GM12801 (cell line): ENCODE data around the gene PLA2G4E.

Experiments
- TF ChIP-seq, protein P1 (sequence below): IDR thresholded peaks from one replicate; pipeline ENCODE4 v1.5.1; 2011; ENCODE audit warnings: control low read depth; ENCODE audit not compliant: insufficient read length; ENCODE audit errors: extremely low read depth

Gene PLA2G4E

DNA sequence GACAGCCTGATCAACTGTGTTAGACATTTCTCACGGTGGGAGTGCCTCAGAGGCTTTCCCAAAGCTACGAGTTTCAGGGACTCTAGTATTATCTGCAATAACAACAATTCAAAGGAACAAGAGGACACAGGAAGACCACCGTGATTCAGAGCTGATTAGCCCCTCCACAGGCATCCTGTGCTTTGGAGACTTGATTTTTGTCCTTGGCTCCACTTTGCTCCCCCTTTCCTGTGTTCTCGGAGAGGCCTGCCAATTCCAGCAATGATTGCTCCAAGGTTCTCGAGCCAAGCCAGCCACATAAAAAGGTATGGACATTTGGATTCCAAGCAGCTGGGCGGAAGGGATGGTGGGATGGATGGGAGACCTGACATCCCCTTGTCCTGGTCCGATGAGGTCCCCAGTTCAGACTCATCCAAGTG, 62.8 kb downstream of the PLA2G4E start:
- TF ChIP-seq, protein P1, sequence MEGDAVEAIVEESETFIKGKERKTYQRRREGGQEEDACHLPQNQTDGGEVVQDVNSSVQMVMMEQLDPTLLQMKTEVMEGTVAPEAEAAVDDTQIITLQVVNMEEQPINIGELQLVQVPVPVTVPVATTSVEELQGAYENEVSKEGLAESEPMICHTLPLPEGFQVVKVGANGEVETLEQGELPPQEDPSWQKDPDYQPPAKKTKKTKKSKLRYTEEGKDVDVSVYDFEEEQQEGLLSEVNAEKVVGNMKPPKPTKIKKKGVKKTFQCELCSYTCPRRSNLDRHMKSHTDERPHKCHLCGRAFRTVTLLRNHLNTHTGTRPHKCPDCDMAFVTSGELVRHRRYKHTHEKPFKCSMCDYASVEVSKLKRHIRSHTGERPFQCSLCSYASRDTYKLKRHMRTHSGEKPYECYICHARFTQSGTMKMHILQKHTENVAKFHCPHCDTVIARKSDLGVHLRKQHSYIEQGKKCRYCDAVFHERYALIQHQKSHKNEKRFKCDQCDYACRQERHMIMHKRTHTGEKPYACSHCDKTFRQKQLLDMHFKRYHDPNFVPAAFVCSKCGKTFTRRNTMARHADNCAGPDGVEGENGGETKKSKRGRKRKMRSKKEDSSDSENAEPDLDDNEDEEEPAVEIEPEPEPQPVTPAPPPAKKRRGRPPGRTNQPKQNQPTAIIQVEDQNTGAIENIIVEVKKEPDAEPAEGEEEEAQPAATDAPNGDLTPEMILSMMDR, result no peak

DNA sequence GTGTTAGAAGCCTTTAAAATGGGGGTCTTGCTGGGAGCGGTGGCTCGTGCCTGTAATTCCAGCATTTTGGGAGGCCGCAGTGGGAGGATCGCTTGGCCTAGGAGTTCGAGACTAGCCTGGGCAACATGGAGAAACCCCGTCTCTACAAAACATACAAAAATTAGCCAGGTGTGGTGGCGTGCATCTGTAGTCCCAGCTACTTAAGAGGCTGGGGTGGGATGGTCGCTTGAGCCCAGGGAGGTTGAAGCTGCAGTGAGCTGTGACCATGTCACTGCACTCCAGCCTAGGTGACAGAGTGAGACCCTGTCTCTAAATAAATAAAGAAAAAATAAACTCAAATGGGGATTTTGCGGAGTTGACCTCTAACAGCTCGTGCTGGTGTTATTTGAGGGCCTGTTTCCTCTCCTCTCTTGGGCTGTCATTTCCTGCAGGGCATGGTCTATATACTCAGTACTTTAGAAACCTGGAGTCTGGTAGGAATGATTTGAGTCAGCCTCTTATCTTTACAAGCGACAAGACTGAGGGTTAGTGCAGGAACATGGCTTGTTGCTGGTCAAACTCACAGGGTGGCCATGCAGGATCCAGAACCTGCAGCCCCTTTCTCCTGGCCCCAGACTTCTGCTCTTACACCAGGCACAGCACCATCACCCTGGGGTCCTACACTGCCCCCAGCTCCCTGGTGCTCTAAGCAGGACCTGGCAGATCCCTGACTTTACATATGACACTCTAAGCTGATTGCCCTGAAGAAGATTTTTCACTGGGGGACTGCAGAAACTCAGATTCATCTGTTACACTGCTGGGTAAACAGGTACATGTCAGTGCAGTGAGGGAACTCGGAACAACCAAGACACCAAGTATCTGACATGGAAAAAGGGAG, 63.6 kb downstream of the PLA2G4E start:
- TF ChIP-seq, protein P1, result no peak

GRCh38 chr15:41955807-41956525, 64.9 kb downstream of the PLA2G4E start:
- TF ChIP-seq, protein P1, result no peak

GRCh38 chr15:41955100-41955499, 65.7 kb downstream of the PLA2G4E start:
- TF ChIP-seq, protein P1, result no peak

DNA sequence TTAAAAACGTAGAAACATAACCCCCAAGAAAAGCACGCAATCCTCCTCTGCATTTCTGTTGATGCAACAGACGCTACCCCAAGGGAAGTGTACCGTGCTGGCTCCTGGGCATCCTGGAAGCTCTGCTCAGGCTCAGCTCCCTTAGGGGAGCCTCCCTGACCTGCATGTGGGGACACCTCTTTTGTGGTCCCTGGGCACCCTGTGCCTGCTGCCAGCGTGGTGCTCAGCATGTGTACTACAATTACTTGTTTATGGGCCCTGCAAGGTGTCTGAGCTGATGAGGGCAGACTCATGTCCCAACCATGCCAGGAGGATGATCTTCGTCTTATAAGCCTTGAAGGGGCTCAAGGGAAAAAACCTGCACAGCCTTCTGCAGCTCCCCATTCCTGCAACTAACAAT, 66.8 kb downstream of the PLA2G4E start:
- TF ChIP-seq, protein P1, result no peak

DNA sequence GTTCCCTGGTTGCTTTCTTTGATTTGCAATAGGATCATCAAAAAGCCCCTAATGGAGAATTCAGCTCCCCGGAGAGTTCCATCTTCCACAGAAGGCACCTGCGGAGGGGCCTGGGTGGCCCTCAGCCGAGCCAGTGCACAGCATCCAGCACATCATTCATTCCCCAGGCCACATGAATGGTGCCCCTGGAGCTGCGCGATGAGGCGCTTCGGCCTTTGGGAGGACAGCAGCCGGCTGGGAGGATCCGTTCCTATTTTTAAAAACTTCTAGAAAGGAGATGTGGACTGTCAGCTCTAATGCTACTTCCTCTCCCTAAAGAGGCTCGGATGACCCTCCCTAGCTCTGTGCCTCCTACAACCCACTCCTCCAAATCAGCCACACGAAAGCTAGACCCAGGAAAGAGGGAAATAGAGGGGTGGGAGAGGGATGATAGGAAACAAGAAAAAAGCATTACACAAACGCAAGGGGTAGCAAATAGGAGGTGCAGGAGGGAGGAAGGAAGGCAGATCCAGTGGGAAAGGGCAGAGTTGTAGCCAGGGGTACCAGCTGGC, 68.8 kb downstream of the PLA2G4E start:
- TF ChIP-seq, protein P1, result no peak

DNA sequence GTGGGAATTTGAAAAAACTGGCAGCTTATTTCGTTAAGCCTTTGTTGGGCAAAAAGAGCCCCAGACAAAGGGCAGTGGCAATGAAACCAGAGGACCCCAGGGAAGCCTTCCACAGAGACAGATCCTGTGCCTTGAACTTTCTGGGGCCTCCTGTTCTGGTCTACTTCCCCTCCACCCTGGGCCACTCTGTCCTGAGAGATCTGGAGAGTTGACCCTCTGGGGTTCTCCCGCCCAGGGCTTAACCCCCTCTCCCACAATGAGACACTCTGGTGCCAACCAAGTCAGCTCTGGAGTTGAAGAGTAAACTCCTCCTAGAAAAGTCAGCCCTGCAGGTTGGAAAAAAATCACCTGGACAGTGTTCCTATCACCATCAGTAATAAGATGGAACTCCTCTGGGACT, 69.3 kb downstream of the PLA2G4E start:
- TF ChIP-seq, protein P1, result no peak
